Left lung (tissue), 10 donors: Measurements from ENCODE around the gene ASTN2. TPM values are rescaled to one million over a fixed set of nuclear protein-coding genes. Genes with fewer than 3 reads are reported as not detected.

Experiments used
- ATAC-seq: fragments of 200-7000 bp; cut with Tn5 transposase; one replicate; pipeline ENCODE4 v1.9.1; 2020; ENCODE audit warnings: moderate library complexity
- DNase-seq, 4 donors: peaks; one replicate each; pipeline ENCODE4 v3.0.0-alpha.2; 2013 to 2020
- H3K27ac ChIP-seq, 2 donors: fragments of 200-600 bp; sonication (generic) in 1 of 2; one replicate each; pipeline versions ENCODE4 v1.5.0 to v1.8.0; 2020 to 2021
- H3K27me3 ChIP-seq, 2 donors: fragments of 200-600 bp; sonication (generic) in 1 of 2; one replicate each; pipeline versions ENCODE4 v1.5.0 to v1.8.0; 2020 to 2021
- H3K36me3 ChIP-seq, 2 donors: fragments of 200-600 bp; sonication (generic) in 1 of 2; one replicate each; pipeline versions ENCODE4 v1.5.0 to v1.8.0; 2020 to 2021
- H3K4me1 ChIP-seq, 2 donors: fragments of 200-600 bp; one replicate each; pipeline ENCODE4 v1.8.0; 2021
- H3K4me3 ChIP-seq, 2 donors: fragments of 200-600 bp; sonication (generic) in 1 of 2; one replicate each; pipeline versions ENCODE4 v1.5.0 to v1.8.0; 2020 to 2021; ENCODE audit warnings: mild to moderate bottlenecking in 1 of 2
- H3K9me3 ChIP-seq, 2 donors: fragments of 200-600 bp; sonication (generic) in 1 of 2; one replicate each; pipeline versions ENCODE4 v1.5.0 to v1.8.0; 2020 to 2021
- intact Hi-C, 2 donors: fragments of 100-400 bp; cut with DNase I; formaldehyde crosslinking; loops; one replicate each; pipeline versions ENCODE4 v1.11.2 to v1.14.2; 2022
- polyA plus RNA-seq, 6 donors: library from polyadenylated mRNA; unstranded; fragments of 120-200 nt; gene quantifications; one replicate each; pipeline ENCODE4 v1.2.1, GENCODE V29; 2013; ENCODE audit not compliant: insufficient read length in 6 of 6
- total RNA-seq, 2 donors: library from RNA; stranded (reverse); fragmentation: NEBNext Ultra II Directional; extraction: Animal tissue kit (Norgen Biotek cat#: 25700); gene quantifications; one replicate each; pipeline ENCODE4 v1.2.1, GENCODE V29; 2021
- TF ChIP-seq, protein P1 (sequence below), 2 donors: fragments of 200-600 bp; sonication (generic) in 1 of 2; IDR thresholded peaks; one replicate each; pipeline versions ENCODE4 v1.5.0 to v1.8.0; 2021; ENCODE audit warnings: antibody characterized with exemption in 2 of 2
- donor health status: DM: no; HTN: yes; CAD: no.
- donor health status: DM: no; HTN: no; CAD: no.

ASTN2 gene
- total and polyA plus RNA-seq, 8 donors, result 3.1 to 5.5 (median 4.5) TPM

DNA sequence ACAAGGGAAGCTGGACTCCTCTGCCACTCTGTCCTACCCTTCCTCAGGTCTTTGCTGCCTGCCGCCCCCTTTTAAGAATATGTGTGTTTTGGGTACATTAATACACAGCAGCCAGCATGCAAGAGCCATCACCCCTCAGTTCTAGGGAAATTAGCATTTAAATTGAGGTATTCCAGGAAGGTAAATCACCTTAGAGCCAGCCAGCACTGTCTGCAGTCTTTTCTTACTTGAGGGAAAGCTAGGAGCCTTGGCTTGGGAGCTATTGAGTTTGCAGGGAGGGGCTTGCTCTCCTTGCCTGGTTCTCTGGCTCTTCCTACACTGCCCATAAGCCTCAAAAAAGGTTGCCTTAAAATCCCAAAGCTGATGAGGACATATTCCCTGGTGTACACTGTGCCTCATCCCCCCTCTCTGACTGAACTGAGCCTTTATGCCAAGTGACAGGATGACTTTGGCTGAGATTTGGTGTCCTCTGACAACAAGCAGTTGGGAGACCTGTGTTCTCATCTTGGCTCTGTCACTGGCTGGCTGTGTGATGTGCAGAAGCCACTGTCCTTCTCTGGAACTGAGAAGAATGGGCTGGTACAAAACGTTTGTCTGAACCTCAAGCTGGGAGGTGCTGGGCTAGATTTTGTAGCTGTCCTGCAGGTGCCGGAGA is 673.6 kb downstream of the ASTN2 start:
- Histone ChIP-seq H3K27ac (no peak overlapping the region), H3K9me3 (no peaks in the 10 kb centered on the region), H3K36me3 (no peaks in the 10 kb centered on the region), H3K27me3 (no peaks in the 10 kb centered on the region), H3K4me1 (no peaks in the 10 kb centered on the region), H3K4me3 (no peak overlapping the region)
- ATAC-seq (no peak), DNase-seq (no peak)
- intact Hi-C loops, result no loop called here
- TF ChIP-seq, protein P1, sequence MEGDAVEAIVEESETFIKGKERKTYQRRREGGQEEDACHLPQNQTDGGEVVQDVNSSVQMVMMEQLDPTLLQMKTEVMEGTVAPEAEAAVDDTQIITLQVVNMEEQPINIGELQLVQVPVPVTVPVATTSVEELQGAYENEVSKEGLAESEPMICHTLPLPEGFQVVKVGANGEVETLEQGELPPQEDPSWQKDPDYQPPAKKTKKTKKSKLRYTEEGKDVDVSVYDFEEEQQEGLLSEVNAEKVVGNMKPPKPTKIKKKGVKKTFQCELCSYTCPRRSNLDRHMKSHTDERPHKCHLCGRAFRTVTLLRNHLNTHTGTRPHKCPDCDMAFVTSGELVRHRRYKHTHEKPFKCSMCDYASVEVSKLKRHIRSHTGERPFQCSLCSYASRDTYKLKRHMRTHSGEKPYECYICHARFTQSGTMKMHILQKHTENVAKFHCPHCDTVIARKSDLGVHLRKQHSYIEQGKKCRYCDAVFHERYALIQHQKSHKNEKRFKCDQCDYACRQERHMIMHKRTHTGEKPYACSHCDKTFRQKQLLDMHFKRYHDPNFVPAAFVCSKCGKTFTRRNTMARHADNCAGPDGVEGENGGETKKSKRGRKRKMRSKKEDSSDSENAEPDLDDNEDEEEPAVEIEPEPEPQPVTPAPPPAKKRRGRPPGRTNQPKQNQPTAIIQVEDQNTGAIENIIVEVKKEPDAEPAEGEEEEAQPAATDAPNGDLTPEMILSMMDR (IDR thresholded peaks at IDR 0.05), result no peak

DNA sequence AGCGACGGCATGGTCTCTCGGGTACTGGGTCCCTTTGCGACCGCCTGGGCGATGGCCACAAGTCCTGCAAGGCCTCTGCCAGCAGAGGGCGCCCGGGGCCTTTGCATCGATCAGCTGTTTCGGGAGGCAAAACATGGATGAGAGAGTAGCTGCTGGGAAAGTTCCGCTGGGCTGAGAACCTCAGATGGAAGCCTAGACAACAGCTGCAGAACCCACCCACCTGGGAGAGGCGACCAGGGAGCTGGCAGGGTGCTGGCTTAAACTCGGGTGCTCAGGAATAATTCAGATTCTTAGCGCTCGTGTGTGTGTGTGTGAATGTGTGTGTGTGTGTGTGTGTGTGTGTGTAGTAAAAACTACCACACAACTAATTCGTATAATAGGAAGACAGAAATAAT is 677.7 kb downstream of the ASTN2 start:
- Histone ChIP-seq H3K4me3 (no peak overlapping the region), H3K4me1 (no peaks in the 10 kb centered on the region), H3K27me3 (no peaks in the 10 kb centered on the region), H3K9me3 (no peaks in the 10 kb centered on the region), H3K36me3 (no peaks in the 10 kb centered on the region), H3K27ac (no peak overlapping the region)
- intact Hi-C loops, result loop anchor here in 1 of 2 donors (5.0 kb wide), 1 partner anchor 120 kb away; no protein-coding TSS in a partner anchor
- DNase-seq, result peak; percentile 68 to 92 (median 79)
- TF ChIP-seq, protein P1 (IDR thresholded peaks at IDR 0.05), result peak; percentile 80 to 82
- ATAC-seq, result peak; percentile 94

DNA sequence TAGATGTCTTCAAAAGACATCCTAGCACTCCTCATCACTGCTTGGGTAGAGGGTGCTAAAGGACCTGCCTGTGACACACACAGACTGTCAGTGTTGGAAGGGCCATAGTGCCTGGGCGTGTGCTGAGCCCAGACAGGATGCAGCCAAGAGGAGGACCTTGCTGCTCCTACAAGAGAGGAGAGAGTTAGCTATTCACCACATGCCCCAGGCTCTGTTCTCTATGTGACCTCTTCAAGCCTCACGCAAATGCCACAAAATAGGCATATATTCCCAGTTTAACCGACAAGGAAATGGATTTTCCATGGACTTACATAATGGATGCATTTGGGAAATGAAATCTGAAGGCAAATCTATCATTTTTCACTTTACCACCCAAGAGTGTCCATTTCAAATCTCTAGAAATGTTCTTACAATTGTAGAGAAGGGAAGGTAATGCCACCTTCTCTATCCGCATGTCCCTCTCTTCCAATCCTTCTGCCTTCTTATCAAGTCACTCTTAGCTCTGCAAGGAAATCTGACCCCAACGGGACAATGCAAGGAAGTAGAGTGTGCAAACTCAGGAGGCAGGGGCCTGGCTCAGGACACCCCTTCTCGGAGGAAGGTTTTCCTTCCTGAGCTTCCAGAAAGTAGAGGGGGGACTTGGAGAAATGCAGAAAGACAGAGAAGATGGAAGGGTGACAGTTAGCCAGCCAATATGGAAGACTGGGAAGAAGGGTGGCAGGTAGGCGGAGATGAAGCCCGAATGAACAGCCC is 678.3 kb downstream of the ASTN2 start:
- Histone ChIP-seq H3K27ac (no peak overlapping the region), H3K27me3 (no peaks in the 10 kb centered on the region), H3K9me3 (no peaks in the 10 kb centered on the region), H3K4me1 (no peaks in the 10 kb centered on the region), H3K4me3 (no peak overlapping the region), H3K36me3 (no peaks in the 10 kb centered on the region)
- ATAC-seq (no peak), DNase-seq (no peak)
- TF ChIP-seq, protein P1 (IDR thresholded peaks at IDR 0.05), result no peak
- intact Hi-C loops, result loop anchor here in 1 of 2 donors (5.0 kb wide), 1 partner anchor 121 kb away; no protein-coding TSS in a partner anchor

DNA sequence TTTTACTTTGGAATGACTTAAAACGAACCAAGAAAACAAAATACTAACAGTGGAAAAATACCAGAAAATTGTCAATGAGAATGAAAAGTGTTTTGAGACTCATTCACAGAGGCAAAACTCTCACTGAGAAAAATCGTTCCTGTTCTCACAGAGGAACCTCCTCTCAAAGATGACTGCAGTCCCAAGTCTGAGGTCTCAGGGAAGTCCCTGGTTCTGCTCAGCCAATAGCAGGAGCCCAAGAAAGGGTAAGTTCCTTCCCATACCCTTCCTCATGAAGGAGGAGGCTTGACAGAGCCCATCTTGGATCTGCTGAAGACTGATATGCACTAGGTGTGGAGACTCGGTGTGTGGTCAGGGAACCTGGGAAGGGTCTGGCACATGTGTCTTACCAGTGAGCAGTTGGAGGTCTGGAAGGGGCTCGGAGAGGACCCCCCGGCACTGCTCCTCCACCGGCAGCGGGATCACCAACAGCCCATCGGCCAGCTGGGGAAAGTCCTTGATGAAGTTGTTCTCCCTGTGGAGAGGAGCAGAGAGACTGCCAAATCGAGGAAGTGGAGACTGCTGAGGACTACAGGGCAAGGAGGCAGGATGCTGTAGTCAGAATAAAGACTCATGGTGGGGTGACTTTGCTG is 681.7 kb downstream of the ASTN2 start:
- Histone ChIP-seq H3K27ac (no peak overlapping the region), H3K36me3 (no peaks in the 10 kb centered on the region), H3K4me3 (no peak overlapping the region), H3K27me3 (no peaks in the 10 kb centered on the region), H3K9me3 (no peaks in the 10 kb centered on the region), H3K4me1 (no peaks in the 10 kb centered on the region)
- TF ChIP-seq, protein P1 (IDR thresholded peaks at IDR 0.05), result no peak
- ATAC-seq (no peak), DNase-seq (no peak)
- intact Hi-C loops, result loop anchor here in 1 of 2 donors (5.0 kb wide), 1 partner anchor 124 kb away; no protein-coding TSS in a partner anchor

DNA sequence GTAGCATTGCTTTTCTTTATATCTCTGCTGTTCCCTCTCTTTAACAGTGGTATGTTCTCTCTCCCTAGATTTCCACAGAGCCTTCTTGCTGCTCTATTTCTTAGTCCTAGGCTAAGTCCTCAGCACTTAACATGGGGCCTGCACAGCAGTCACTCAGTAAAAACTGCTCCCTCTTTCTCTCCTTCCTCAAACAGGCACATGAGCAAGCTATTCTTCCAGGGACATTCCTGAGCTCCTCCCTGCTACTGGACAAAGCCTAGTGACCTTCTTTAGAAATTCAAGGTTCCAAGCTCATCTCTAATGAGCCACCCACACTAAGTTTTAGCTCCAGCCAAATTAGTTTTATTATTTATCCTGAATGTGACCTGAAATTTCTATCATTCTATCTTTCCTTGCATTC is 688.3 kb downstream of the ASTN2 start:
- DNase-seq (no peak), ATAC-seq (no peak)
- Histone ChIP-seq H3K27me3 (no peaks in the 10 kb centered on the region), H3K4me1 (no peaks in the 10 kb centered on the region), H3K9me3 (no peaks in the 10 kb centered on the region), H3K4me3 (no peak overlapping the region), H3K36me3 (no peaks in the 10 kb centered on the region), H3K27ac (no peak overlapping the region)
- TF ChIP-seq, protein P1 (IDR thresholded peaks at IDR 0.05), result no peak
- intact Hi-C loops, result no loop called here
